Measurements from ENCODE around the gene GPR3.

The GPR3 gene

DNA sequence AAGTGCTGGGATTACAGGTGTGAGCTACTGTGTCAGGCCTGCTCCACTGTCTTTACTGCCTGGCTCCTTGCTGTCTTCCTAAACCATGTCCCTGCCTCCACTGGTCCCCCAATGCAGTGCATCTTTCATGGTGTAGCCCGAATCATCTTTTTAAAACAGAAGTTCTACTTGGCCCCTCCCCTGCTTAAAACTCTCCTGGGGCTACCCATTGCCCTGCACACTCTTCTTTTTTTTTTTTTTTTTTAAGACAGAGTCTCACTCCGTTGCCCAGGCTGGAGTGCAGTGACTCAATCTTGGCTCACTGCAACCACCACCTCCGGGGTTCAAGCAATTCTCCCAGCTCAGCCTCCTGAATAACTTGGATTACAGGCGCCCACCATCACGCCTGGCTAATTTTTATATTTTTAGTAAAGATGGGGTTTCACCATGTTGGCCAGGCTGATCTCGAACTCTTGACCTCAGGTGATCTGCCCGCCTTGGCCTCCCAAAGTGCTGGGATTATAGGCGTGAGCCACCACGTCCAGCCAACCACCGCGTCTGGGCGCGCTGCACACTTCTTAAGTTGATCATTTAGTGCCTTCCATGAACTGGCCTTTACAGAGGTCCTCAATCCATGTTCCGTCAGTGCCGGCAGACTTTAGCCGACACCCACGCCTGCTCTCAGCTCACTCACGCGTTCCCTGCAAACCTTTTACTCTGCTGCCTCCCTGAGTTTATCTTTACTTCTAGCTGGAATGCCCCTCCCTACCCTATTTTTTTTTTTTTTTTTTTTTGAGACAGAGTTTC, 20.2 kb upstream of the GPR3 start:
- no peaks in the 10 kb centered on the region for H3K36me3 ChIP-seq
- H3K27me3 ChIP-seq: peaks cover 8% of the 10 kb centered on the region
- TF ChIP-seq, protein P1, sequence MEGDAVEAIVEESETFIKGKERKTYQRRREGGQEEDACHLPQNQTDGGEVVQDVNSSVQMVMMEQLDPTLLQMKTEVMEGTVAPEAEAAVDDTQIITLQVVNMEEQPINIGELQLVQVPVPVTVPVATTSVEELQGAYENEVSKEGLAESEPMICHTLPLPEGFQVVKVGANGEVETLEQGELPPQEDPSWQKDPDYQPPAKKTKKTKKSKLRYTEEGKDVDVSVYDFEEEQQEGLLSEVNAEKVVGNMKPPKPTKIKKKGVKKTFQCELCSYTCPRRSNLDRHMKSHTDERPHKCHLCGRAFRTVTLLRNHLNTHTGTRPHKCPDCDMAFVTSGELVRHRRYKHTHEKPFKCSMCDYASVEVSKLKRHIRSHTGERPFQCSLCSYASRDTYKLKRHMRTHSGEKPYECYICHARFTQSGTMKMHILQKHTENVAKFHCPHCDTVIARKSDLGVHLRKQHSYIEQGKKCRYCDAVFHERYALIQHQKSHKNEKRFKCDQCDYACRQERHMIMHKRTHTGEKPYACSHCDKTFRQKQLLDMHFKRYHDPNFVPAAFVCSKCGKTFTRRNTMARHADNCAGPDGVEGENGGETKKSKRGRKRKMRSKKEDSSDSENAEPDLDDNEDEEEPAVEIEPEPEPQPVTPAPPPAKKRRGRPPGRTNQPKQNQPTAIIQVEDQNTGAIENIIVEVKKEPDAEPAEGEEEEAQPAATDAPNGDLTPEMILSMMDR (IDR thresholded peaks at IDR 0.05): no peak
- H3K9me3 ChIP-seq: no peaks in the 10 kb centered on the region
- H3K4me3 ChIP-seq (ENCODE audit: low read depth in 1 of 2, low read length in 1 of 2): no peak overlapping the region
- no peak overlapping the region for H3K27ac ChIP-seq
- H3K4me1 ChIP-seq (ENCODE audit: control insufficient read depth in 1 of 2, insufficient read depth in 1 of 2, low read depth in 1 of 2, low read length in 1 of 2): peaks cover 33 to 35% of the 10 kb centered on the region in 2 experiments

DNA sequence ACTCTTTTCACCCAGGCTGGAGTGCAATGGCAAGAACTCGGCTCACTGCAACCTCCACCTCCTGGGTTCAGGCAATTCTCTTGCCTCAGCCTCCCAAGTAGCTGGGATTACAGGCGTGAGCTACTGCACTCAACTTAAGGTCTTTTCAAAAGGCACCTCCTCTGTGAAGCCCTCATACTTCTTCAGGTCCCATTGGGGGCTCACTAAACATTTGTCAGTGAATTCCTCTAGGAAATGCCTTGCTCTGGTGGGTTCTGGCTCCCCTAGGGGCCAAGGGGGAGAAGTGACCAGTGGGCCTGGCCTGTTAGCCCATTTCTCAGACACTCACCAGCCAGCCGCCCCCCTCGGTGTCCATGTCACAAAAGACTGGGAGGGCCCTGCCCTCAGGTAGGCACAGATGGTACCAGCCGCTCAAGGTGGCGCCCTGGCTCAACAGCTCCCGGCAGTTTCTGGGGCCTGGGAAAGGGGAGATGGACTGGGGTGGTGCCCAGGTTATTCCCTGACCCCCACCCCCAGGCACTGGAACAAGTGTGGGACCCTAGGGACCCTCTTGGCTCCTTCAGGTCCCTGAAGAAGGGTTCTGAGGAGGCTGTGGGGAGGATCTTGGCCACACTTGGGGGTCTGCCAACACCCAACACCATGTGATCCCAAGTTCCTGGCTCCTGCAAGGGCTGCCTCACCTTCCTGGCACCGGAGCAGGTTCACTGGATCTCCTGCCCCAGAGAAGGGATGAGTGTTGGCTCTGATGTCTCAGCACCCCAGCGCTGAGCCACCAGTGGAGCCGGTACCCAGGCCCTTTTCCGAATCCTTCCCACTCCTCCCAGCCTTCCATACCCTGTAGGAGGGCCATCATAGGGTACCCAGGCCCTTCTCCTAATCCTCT, 19.4 kb upstream of the GPR3 start:
- TF ChIP-seq, protein P1 (IDR thresholded peaks at IDR 0.05): no peak
- Histone ChIP-seq H3K36me3 (no peaks in the 10 kb centered on the region), H3K9me3 (no peaks in the 10 kb centered on the region), H3K27ac (no peak overlapping the region), H3K4me1 (ENCODE audit: control insufficient read depth in 1 of 2, insufficient read depth in 1 of 2, low read depth in 1 of 2, low read length in 1 of 2) (peaks cover 25 to 27% of the 10 kb centered on the region in 2 experiments), H3K27me3 (no peaks in the 10 kb centered on the region), H3K4me3 (ENCODE audit: low read depth in 1 of 2, low read length in 1 of 2) (no peak overlapping the region)

DNA sequence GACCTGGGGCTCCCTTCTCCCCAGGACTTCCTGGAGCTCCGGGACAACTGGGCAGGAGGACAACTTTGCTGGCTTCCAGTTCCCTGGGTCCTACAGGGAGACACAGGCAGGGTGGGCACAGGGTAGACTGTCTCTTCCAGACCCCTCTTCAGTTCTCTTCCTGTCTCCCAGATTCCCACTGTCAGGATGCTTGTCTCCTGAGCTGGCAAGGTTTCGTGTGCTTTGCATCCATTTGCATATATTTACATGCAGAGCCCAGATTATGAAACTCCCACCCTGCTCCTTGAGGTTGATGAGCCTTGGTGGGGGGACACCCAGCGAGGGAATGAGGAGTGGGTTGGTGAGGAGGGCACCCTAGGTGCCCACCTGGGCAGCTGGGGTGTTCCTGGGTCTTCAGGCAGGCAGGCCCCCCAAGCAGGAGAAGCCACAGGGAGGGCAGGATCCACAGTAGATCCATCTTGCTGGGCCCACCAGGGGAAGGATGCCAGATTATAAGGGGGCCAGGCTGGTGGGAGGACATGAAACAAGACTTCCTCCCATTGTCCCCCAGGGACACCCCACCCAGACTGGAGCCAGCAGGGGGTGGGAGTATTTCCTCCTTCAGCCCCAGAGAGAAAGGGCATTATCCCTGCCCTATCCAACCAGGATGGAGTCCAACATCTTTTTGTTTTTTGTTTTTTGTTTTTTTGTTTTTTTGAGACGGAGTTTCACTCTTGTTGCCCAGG, 17.9 kb upstream of the GPR3 start, which contains the start of gene FCN3:
FCN3 (minus strand) TSS at position 463 of the 725 bp plus-strand sequence; CDS start at position 457, 6 bp downstream.
- TF ChIP-seq, protein P1 (IDR thresholded peaks at IDR 0.05): no peak
- Histone ChIP-seq H3K27ac (no peak within 1 kb of the TSS), H3K27me3 (no peaks in the 10 kb centered on the region), H3K4me1 (ENCODE audit: control insufficient read depth in 1 of 2, insufficient read depth in 1 of 2, low read depth in 1 of 2, low read length in 1 of 2) (peaks cover 10 to 13% of the 10 kb centered on the region in 2 experiments), H3K4me3 (ENCODE audit: low read depth in 1 of 2, low read length in 1 of 2) (no peak within 1 kb of the TSS), H3K9me3 (no peaks in the 10 kb centered on the region), H3K36me3 (no peaks in the 10 kb centered on the region)

DNA sequence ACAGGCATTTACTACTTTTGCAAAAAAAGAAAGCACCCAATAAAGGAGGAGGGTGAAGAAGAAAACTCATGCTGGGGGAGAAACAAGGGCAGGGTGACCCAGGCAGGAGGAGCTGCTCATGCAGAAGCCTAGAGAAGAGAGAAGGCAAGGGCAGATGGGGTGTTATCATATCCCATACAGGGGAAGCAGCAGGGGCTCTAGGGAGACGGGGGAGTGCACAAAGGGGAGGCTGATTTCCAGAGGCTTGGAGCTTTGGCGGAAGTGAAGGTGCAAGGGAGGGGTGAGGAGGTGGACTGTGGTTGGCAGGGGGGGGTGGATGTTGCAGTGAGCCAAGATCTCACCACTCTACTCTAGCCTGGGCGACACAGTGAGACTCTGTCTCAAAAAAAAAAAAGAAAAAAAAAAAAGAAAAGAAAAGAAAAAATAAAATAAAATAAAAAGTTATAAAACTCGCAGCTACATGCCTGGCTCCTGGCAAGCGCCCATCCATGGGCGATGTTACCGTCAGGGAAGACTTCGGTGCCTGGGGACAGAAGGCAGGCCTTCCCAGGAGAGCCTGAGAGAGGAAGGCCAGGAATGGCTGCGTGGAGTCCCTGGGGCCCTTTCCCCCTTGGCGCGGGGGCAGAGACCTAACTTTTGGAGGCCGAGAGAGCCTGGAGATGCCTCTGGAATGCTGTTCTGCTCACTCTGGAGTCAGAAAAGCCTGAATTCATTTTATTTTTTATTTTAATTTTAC, 14.5 kb upstream of the GPR3 start:
- TF ChIP-seq, protein P1 (IDR thresholded peaks at IDR 0.05): no peak
- Histone ChIP-seq H3K9me3 (no peaks in the 10 kb centered on the region), H3K27me3 (peaks cover 17% of the 10 kb centered on the region), H3K4me3 (ENCODE audit: low read depth in 1 of 2, low read length in 1 of 2) (no peak overlapping the region), H3K27ac (no peak overlapping the region), H3K36me3 (no peaks in the 10 kb centered on the region), H3K4me1 (ENCODE audit: control insufficient read depth in 1 of 2, insufficient read depth in 1 of 2, low read depth in 1 of 2, low read length in 1 of 2) (peaks cover 0 to 2% of the 10 kb centered on the region in 2 experiments)

Data from neutrophil (primary cell).